Endothelial cell of umbilical vein (primary cell): Measurements from ENCODE around the gene PDGFB.

ENCODE experiments used
- CTCF ChIP-seq, 2 donors: IDR thresholded peaks; 1 replicate in 1 of 2; 2 replicates in 1 of 2; pipeline ENCODE4 v1.5.1; 2011; ENCODE audit warnings: low read length in 2 of 2, mild to moderate bottlenecking in 2 of 2, moderate library complexity in 2 of 2, control low read depth in 1 of 2, inconsistent platforms in 1 of 2, low read depth in 1 of 2; ENCODE audit not compliant: insufficient read depth in 1 of 2; ENCODE audit errors: extremely low read depth in 1 of 2
- EZH2 ChIP-seq: IDR thresholded peaks from 2 replicates; pipeline ENCODE4 v1.6.1; 2012; ENCODE audit warnings: borderline replicate concordance, low read depth, mild to moderate bottlenecking, moderate library complexity, low read length, inconsistent platforms; ENCODE audit not compliant: severe bottlenecking
- POLR2A ChIP-seq: IDR thresholded peaks from 2 replicates; pipeline ENCODE4 v1.6.1; 2012; ENCODE audit warnings: low read depth, mild to moderate bottlenecking, control low read depth, low read length
- POLR2AphosphoS5 ChIP-seq: IDR thresholded peaks from 2 replicates; pipeline ENCODE4 v1.6.1; 2012; ENCODE audit warnings: low read depth, mild to moderate bottlenecking, control low read depth, low read length, moderate library complexity; ENCODE audit not compliant: insufficient read depth

- TF ChIP-seq POLR2A (no peak), EZH2 (no peak), CTCF (IDR thresholded peaks at IDR 0.05; ENCODE audit: extremely low read depth in 1 of 2, insufficient read depth in 1 of 2, low read depth in 1 of 2, low read length in 2 of 2) (no peak), POLR2AphosphoS5 (no peak)
Observed at GRCh38 chr22:39279170-39279850, 34.5 kb upstream of the PDGFB start.
